A549 treated with Hydrocortisone at 1 μM for 4 hours (cell line): ENCODE data around the gene APOH. TPM values are rescaled to one million over a fixed set of nuclear protein-coding genes. Genes with fewer than 3 reads are reported as not detected.

Experiments
- total RNA-seq: library from RNA; stranded (reverse); fragments of 200-300 nt; extraction: Qiagen RNA extraction; gene quantifications from 5 replicates; pipeline ENCODE4 v1.2.3, GENCODE V29; 2022

APOH gene
- total RNA-seq, result 4.3 to 6.0 TPM (median 5.0 TPM) in 5 replicates

GRCh38 chr17:66228887-66229782 is at the start of gene APOH:
Gene APOH, minus strand, starts transcription at chr17:66229415. Its CDS starts 36 bp downstream, at chr17:66229379.

GRCh38 chr17:66191593-66192377 is 37.4 kb downstream of the APOH start, which contains the start of gene CEP112:
Gene CEP112, minus strand, starts transcription at chr17:66192133.

Other genes starting within 250 kb of the APOH start
- gene CEP112, start 37.3 kb downstream of the APOH start, total RNA-seq, result 4.8 to 7.2 TPM (median 6.7 TPM) in 5 replicates
- 32.9 to 52.3 TPM (median 44.2 TPM) in 5 replicates for gene PRKCA, start 73.2 kb upstream of the APOH start, total RNA-seq